ENCODE data around the gene ZYX.
"Not testable (repeated sequence)": the region's sequence is repeated elsewhere in the genome, so short reads cannot be mapped to it uniquely, and the experiment has no call there.

Gene ZYX

DNA sequence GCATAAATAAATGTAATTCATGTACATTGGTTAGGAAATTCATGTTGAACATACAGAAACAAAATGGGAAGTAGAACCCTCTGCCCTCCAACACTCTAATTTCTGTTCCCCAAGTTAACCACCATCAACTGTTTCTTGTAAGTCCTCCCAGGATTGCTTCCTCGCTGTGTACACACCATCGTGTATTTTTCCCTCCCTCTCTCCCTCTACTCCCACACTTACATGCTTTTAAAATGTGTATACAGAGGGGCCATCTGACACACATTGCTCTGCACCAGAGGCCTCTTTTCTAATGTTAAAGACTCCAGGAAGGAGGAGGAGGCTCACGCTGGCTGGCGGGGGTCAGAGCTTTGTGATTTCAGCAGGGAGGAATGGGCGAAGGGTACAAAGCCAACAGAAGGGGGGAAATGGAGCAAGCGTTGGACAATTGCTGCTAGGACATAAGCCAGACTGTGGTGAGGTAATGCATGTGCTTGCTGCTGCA, 29.4 kb downstream of the ZYX start:
- in situ Hi-C loops (cut with MboI; ENCODE audit: low sequenced_read_pairs, unreplicated experiment): loop anchor here (25.0 kb wide), 1 partner anchor 173 kb away; no protein-coding TSS in a partner anchor
- DNase-seq (ENCODE audit: low spot score): no peak

DNA sequence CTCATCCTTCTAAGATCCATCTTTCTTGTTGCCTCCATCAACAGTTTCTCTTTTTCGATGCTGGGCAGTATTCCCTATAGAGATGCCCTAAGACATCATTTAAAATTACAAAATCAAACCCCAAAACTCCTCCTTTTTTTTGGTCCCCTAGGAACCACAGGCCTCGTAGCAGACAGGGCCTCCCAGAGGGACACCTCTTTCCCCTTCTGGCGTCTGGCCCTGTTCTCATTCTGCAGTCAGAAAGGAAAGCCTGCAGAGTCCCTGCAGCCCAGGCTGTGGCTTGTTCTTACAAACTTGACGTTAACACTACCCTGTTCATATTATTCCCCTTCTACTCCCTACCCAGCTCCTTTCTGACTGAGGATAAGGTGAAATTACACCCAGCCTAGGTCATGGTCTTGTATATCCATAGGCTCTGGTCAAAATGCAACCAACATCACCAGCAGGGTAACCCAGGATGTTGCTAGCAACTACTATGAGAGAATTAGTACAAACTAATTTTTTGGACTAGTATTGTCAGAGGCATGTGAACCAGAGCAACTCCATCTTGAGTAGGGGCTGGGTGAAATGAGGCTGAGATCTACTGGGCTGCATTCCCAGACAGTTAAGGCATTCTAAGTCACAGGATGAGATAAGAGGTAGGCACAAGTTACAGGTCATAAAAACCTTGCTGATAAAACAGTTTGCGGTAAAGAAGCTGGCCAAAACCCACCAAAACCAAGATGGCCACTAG, 31.0 kb downstream of the ZYX start:
- DNase-seq (ENCODE audit: low spot score): no peak
- TF ChIP-seq, protein P1, sequence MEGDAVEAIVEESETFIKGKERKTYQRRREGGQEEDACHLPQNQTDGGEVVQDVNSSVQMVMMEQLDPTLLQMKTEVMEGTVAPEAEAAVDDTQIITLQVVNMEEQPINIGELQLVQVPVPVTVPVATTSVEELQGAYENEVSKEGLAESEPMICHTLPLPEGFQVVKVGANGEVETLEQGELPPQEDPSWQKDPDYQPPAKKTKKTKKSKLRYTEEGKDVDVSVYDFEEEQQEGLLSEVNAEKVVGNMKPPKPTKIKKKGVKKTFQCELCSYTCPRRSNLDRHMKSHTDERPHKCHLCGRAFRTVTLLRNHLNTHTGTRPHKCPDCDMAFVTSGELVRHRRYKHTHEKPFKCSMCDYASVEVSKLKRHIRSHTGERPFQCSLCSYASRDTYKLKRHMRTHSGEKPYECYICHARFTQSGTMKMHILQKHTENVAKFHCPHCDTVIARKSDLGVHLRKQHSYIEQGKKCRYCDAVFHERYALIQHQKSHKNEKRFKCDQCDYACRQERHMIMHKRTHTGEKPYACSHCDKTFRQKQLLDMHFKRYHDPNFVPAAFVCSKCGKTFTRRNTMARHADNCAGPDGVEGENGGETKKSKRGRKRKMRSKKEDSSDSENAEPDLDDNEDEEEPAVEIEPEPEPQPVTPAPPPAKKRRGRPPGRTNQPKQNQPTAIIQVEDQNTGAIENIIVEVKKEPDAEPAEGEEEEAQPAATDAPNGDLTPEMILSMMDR (IDR thresholded peaks at IDR 0.05; ENCODE audit: borderline replicate concordance, control extremely low read depth, extremely low read depth, insufficient read depth, missing control alignments): no peak
- in situ Hi-C loops (cut with MboI; ENCODE audit: low sequenced_read_pairs, unreplicated experiment): loop anchor here (25.0 kb wide), 1 partner anchor 175 kb away; no protein-coding TSS in a partner anchor

More for the DNA sequence above, 29.4 kb downstream of the ZYX start:
- TF ChIP-seq, protein P1 (IDR thresholded peaks at IDR 0.05; ENCODE audit: borderline replicate concordance, control extremely low read depth, extremely low read depth, insufficient read depth, missing control alignments): no peak

DNA sequence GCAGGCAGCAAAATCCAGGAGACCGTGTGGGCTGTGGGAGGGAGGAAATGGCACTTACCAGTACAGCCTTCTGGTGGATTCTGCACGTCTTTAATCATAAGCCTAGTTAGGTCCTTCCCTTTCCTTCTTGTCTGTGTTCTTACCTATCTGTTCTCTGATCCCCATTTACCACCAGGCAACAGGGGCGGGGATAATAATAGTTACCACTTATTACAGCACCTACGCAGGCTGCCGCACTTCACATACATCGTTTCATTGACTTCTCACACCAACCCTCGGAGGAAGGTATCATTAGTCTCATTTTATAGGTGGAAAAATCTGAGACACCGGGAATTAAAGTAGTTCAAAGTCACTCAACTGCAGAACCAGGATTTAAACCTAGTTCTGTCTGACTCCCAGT, 32.0 kb downstream of the ZYX start:
- TF ChIP-seq, protein P1 (IDR thresholded peaks at IDR 0.05; ENCODE audit: borderline replicate concordance, control extremely low read depth, extremely low read depth, insufficient read depth, missing control alignments): no peak
- no peak for DNase-seq (ENCODE audit: low spot score)
- in situ Hi-C loops (cut with MboI; ENCODE audit: low sequenced_read_pairs, unreplicated experiment): loop anchor here (25.0 kb wide), 1 partner anchor 176 kb away; no protein-coding TSS in a partner anchor

DNA sequence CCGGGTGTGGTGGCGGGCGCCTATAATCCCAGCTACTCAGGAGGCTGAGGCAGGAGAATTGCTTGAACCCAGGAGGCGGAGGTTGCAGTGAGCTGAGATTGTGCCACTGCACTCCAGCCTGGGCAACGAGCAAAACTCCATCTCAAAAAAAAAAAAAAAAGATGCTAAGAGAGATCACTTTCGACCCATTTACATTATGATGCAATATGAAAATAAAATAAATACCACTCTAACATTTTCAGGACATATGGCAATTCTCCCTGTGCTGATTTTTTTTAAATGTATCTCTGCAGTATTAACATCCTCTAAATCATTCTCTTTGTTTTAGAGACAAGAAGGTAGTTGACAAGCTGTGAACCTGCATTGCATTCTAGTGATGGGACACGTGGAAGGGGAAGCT, 34.1 kb downstream of the ZYX start:
- in situ Hi-C loops (cut with MboI; ENCODE audit: low sequenced_read_pairs, unreplicated experiment): loop anchor here (25.0 kb wide), 1 partner anchor 178 kb away; no protein-coding TSS in a partner anchor
- DNase-seq (ENCODE audit: low spot score): not testable (repeated sequence)

DNA sequence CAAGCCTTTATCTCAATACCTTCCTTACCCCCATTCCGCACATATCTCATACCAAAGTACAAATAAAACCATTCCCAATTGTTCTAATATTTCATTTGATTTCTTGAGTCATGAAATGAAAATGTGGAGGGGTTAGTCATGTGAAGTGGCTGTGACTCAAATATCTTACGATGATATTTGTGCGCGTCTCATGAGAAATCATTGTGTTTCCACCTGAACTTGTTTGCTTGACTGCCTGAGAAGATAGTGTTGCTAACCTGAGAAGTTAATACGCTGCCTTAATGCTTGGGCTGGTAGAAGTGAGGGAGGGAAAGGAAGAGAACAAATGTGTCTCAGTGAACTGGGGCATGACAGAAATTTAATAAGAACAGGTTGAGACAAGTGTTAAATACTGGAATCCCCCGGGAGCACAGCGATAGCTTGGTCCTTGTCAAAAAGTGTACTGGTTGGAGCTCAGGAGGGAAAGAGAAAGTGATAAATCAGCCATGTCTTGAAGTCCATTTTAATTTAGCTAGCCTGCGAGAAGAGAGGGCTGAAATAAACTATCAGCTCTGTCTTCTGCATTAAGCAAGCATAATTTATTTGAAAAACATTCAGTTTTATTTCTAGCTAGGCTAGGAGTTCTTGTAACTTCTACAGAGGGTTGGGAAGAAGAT, 34.7 kb downstream of the ZYX start:
- in situ Hi-C loops (cut with MboI; ENCODE audit: low sequenced_read_pairs, unreplicated experiment): loop anchor here (25.0 kb wide), 1 partner anchor 179 kb away; no protein-coding TSS in a partner anchor
- TF ChIP-seq, protein P1 (IDR thresholded peaks at IDR 0.05; ENCODE audit: borderline replicate concordance, control extremely low read depth, extremely low read depth, insufficient read depth, missing control alignments): no peak
- DNase-seq (ENCODE audit: low spot score): no peak

DNA sequence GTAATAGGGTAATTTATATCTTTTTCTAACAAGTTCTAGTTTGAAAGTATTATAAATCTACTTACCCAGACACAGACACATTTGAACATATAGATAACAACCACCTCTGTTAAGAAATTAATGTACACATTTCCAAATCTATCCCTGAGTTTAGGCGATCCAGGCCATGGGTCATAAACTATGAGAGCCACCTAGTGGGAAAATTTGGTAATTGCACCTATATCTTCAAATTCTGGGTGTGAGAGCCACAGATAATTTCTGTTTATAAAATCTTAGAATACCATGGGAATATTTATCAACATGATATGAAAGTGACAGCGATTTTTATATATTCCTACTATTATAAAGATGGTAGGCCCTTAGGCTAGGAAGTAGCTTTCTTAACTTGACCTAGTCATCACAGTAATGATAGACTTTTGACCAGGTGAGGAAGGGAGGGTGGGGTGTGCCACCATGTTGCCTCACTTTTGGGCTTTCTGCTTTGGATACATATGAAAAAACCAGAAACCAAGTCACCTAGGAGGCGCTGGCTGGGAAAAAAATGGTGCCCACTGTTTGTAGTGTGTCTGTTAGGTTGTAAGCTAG, 35.5 kb downstream of the ZYX start:
- TF ChIP-seq, protein P1 (IDR thresholded peaks at IDR 0.05; ENCODE audit: borderline replicate concordance, control extremely low read depth, extremely low read depth, insufficient read depth, missing control alignments): peak; percentile 39
- peak; percentile 74 for DNase-seq (ENCODE audit: low spot score)
- in situ Hi-C loops (cut with MboI; ENCODE audit: low sequenced_read_pairs, unreplicated experiment): loop anchor here (25.0 kb wide), 1 partner anchor 179 kb away; no protein-coding TSS in a partner anchor

Measured in GM13976 (cell line).